ENCODE data around the gene AK5.

The AK5 gene

GRCh38 chr1:77281491-77282186 is at the start of gene AK5:
AK5 (plus strand) TSS chr1:77282019; CDS start chr1:77282314, 295 bp downstream.
- peak; percentile 30 for DNase-seq (ENCODE audit: low spot score)
- no peak for FAIRE-seq

DNA sequence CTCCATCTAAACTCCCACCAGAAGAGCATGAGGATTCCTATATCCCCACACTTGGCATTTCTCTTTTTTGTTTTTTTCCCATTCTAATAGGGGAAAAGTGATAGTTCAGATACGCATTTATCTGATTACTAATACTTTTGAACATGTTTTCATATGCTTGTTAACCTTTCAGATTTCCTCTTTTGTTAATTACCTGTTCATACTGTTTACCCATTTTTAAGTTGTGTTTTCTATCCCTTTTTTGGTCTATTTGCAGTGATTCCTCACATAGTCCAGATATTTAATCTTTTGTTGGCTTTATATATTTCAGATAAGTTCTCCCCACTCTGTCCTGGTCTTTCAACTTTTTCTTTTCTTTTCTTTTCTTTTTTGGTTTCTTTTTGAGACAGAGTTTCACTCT is 49.0 kb upstream of the AK5 start:
- FAIRE-seq (no peak), DNase-seq (ENCODE audit: low spot score) (no peak)

DNA sequence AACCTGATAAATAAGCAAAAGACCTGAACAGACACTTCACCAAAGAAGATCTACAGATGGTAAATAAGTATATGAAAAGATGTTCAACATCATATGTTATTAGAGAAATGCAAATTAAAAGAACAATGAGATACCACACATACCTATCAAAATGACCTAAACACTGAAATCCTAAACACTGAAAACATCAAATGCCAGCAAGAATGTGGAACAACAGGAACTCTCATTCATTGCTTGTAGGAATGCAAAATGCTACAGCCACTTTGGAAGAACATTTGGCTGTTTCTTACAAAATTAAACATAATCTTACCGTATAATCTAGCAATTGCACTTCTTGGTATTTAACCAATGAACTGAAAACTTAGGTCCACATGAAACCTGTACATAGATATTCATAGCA is 47.7 kb upstream of the AK5 start:
- DNase-seq (ENCODE audit: low spot score) = no peak
- no peak for FAIRE-seq

DNA sequence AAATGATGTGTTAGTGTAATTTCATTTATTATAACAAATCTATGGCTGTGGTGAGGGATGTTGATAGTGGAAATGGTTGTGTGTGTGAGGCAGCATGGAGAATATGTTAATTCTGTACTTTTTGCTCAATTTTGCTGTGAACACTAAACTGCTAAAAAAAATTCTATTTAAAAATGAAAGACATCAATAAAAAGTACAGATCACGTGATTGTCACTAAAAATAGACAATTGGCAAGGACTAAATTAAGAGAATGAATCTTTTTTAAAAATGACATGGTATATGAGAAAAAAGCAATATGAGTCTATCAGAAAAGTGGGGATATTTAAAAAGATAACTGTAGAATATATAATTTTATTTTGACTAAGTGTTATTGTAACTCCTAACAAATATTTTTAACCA is 46.9 kb upstream of the AK5 start:
- DNase-seq (ENCODE audit: low spot score) (no peak), FAIRE-seq (no peak)

- FAIRE-seq = no peak
- DNase-seq (ENCODE audit: low spot score) = no peak
Measured at GRCh38 chr1:77238462-77238861, 43.4 kb upstream of the AK5 start.

DNA sequence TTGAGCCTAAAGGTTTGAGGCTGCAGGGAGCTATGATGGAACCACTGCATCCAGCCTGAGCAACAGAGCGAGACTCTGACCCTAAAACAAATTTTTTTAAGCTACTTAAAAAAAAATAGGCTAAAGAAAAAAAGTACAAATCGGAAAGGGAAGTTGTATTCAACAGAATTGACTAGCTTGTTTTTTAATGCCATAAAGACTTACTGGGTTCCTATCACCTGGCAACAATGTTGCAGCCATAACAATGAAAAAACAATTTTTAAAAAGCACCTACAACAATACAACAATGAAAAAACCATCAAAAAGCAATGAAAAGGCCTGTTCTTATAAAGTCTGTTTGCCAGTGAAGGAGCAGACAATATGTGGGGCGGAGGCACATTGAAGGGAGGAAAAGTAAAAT is 42.5 kb upstream of the AK5 start:
- no peak for DNase-seq (ENCODE audit: low spot score)
- FAIRE-seq = no peak

- DNase-seq (ENCODE audit: low spot score) = no peak
- no peak for FAIRE-seq
Measured at GRCh38 chr1:77245830-77246229, 36.0 kb upstream of the AK5 start.

DNA sequence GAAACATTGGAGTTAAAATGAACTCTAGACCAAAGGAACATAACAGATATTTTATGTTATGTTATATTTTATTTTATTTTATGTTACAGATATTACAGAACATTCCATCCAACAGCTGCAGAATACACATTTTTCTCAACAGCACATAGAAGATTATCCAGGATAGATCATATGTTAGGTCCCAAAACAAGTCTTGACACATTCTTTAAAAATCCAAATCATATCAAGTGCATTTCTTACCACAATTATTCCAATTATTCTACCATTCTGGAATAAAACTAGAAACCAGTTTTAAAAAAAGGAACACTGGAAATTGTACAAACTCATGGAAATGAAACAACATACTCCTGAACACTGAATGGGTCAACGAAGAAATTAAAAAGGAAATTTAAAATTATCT is 31.7 kb upstream of the AK5 start:
- FAIRE-seq (no peak), DNase-seq (ENCODE audit: low spot score) (no peak)

DNA sequence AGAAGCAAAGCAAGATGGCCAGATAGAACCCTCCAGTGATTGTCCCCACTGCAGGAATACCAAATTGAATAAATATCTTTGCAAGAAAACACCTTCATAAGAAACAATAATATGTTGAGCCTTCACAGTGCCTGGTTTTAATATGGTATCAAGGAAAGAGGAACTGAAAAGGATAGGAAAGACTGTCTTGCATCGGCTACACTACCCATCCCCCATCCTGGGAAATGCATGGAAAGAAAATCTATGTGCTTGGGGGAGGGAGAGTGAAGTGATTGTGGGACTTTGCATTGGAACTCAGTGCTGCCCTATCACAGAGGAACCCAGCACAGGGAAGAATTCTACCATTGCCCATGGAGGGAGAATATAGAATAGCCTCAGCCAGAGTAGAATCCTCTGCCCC is 28.6 kb upstream of the AK5 start:
- no peak for DNase-seq (ENCODE audit: low spot score)
- peak; percentile 74 for FAIRE-seq

DNA sequence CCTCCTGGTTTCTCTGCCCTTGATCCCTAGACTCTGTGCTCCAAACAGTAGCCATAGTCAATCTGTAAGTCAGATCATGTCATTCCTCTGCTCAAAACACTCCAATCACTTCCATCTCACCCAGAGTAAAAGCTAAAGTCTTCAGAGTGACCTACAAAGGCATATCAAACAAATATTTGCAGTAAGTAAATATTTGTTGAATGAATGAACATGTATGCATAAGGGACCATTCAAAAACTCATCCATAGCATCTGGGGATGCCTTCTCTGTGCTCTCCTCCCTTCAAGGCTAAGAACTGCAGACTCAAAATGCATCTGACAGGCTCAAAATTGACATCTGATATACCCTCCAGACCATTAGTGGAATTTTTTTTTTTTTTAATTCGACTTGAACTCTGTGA is 18.1 kb upstream of the AK5 start:
- FAIRE-seq (no peak), DNase-seq (ENCODE audit: low spot score) (no peak)

GRCh38 chr1:77265180-77265579 is 16.6 kb upstream of the AK5 start:
- DNase-seq (ENCODE audit: low spot score) (no peak), FAIRE-seq (no peak)

- no peak for DNase-seq (ENCODE audit: low spot score)
- FAIRE-seq = no peak
Measured at GRCh38 chr1:77267035-77267434, 14.8 kb upstream of the AK5 start.

DNA sequence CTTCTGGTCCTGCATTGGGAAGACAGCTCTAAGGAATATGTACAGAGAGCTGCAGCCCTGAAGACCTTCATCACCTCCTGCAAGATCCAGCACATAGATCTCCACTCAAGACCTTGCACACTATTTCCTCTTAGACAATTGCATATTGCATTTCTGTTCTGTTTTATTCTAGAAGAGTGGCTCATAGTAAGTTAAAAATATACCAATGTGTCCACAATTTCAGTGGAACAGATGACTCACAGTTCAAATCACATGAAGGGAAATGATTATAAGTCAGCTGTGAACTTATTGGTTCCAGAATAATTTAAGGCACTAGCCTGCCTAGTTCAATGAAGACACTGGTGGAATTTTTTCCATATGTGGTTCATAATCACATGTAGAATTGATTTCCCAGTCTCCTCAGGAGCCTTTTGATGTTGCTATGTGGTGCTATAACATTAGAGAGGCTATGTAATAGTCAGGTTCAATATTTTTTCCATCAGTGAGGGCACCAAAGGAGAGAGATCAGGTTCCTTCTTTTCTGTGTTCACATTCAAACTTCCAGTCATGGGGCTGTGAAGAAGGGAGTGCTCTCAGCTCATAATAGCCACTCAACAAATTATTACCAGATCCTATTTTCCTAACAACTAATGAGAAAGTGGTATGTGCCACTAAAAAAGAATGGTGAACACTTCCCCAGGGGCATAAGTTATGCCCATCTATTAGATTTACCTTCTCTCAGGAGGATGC is 9.8 kb upstream of the AK5 start:
- FAIRE-seq (no peak), DNase-seq (ENCODE audit: low spot score) (no peak)

DNA sequence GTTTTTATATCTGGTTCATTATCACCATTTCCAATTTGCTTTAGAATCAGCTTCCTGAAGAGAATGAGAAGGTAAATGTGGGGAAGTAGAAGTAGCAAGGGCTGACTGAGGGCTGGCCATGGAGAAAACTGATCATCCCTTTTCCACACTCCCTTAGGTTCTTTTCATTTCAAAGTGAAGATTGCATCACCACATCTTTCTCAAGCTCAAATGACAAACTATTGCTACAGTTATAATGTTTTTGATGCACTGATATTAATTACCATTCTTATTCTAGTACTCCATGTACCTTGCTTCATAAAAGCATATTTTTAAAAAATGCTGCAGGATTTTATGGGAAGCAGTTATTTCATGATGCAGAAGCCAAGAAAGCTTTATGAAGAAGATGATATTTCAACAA is 7.9 kb upstream of the AK5 start:
- DNase-seq (ENCODE audit: low spot score) (no peak), FAIRE-seq (no peak)

DNA sequence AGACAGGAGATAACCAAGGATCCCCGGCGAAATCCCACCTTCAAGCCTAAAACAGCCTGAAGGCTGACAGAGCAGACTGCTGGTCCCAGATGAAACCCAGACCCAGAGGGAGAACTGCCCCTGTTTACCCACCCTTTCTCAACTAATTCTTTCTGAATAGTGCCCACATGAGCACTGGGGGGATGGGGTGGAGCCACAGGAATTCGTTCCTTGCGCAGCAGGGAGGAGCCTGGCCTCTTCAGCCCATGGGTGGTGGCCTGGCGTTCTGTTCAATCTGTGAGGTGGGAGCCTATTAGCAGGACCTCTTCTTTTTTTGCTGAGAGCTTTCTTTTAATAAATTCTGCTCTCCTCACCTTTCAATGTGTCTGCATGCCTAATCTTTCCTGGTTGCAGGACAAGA is 6.6 kb upstream of the AK5 start:
- no peak for DNase-seq (ENCODE audit: low spot score)
- FAIRE-seq = no peak

GRCh38 chr1:77276941-77277340 is 4.9 kb upstream of the AK5 start:
- DNase-seq (ENCODE audit: low spot score) (no peak), FAIRE-seq (no peak)

GRCh38 chr1:77279929-77280328 is 1.9 kb upstream of the AK5 start:
- FAIRE-seq = no peak

DNA sequence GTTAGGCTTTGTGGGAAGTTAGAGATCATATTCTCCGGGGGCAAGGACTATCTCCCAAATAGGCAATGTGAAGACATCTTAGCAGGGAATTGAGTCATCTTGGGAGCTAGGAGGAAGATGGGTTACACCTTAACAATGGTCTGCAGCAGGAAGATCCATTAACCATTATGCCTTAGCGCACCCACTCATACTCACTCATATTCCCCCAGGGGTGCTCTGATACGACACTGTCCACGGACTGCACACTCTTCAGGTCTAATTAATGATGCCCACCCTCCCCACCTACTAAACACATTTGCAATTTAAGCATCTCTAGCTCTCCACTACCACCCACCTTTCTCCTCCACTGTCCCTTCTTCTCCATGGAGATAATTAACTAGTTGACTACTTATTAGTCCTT is 857 bp upstream of the AK5 start:
- DNase-seq (ENCODE audit: low spot score) (no peak), FAIRE-seq (peak; percentile 13)

More at GRCh38 chr1:77279929-77280328, 1.9 kb upstream of the AK5 start:
- no peak for DNase-seq (ENCODE audit: low spot score)

- FAIRE-seq = no peak
- DNase-seq (ENCODE audit: low spot score) = peak; percentile 18
Measured at GRCh38 chr1:77282187-77282865, 507 bp downstream of the AK5 start.

GRCh38 chr1:77282866-77283539 is 1.2 kb downstream of the AK5 start:
- no peak for FAIRE-seq
- peak; percentile 6 for DNase-seq (ENCODE audit: low spot score)

DNA sequence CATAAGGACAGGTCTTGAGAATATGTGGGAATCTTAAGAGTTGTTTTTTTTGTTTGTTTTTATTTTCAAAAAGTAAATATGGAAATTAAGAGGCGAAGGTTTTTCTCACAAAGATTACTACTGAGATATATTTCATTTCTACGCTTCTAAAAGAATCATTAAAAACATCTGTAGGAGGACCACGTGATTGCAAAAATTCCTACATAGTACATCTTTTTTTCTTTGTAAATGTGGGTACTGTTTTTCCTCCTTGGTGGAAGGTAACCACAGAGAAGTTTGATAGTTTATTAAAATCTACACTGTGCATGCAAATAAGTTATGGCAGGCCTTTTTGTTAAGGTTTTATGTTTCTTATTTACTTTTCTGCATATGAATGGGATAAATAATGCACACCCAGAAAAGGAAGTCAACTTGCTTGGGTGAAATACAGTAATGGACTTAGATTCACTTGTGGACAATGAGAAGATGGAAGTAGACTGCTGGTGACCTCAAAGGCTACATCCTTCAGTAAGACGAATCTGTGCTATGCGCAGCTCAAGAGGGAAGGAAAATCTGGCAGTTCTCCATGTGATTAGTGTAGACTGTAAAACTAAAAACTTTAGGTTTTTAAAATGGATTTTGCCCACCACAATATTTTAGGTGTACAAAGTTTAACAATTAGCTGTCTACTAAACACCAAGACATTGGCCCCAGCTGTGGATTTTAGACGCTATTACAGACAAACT is 2.0 kb downstream of the AK5 start:
- DNase-seq (ENCODE audit: low spot score) (no peak), FAIRE-seq (no peak)

All from urothelium cell line (cell line).